Liver (tissue), 9 donors: ENCODE results near the gene HRCT1. TPM values are rescaled to one million over a fixed set of nuclear protein-coding genes. Genes with fewer than 3 reads are reported as not detected.

Experiments
- DNase-seq: peaks from one replicate; pipeline ENCODE4 v3.0.0-alpha.2; 2017; ENCODE audit warnings: low spot score
- H3K27ac ChIP-seq, 2 donors: one replicate each; pipeline ENCODE4 v1.7.0; 2013; ENCODE audit warnings: inconsistent platforms in 2 of 2, low read length in 2 of 2, control low read depth in 1 of 2, low read depth in 1 of 2, mild to moderate bottlenecking in 1 of 2
- H3K27me3 ChIP-seq, 4 donors: one replicate each; pipeline versions ENCODE4 v1.6.1 to v1.7.0; 2013; ENCODE audit warnings: low read length in 3 of 4, inconsistent platforms in 1 of 4, mild to moderate bottlenecking in 1 of 4, moderate library complexity in 1 of 4; ENCODE audit not compliant: control insufficient read depth in 4 of 4, insufficient read depth in 4 of 4
- H3K36me3 ChIP-seq, 4 donors: one replicate each; pipeline versions ENCODE4 v1.6.1 to v1.7.0; 2013; ENCODE audit warnings: low read length in 3 of 4, mild to moderate bottlenecking in 3 of 4, low read depth in 1 of 4, moderate library complexity in 1 of 4; ENCODE audit not compliant: control insufficient read depth in 4 of 4, insufficient read depth in 3 of 4
- H3K4me1 ChIP-seq, 4 donors: one replicate each; pipeline versions ENCODE4 v1.6.1 to v1.7.0; 2013; ENCODE audit warnings: low read length in 3 of 4, mild to moderate bottlenecking in 3 of 4, moderate library complexity in 1 of 4; ENCODE audit not compliant: control insufficient read depth in 4 of 4, insufficient read depth in 4 of 4
- H3K4me3 ChIP-seq, 3 donors: one replicate each; pipeline versions ENCODE4 v1.6.1 to v1.7.0; 2013; ENCODE audit warnings: low read length in 3 of 3, control low read depth in 1 of 3, low read depth in 1 of 3, mild to moderate bottlenecking in 1 of 3
- H3K9ac ChIP-seq, 2 donors: one replicate each; pipeline ENCODE4 v1.7.0; 2013; ENCODE audit warnings: low read length in 2 of 2, mild to moderate bottlenecking in 2 of 2, moderate library complexity in 2 of 2, control low read depth in 1 of 2, low read depth in 1 of 2
- H3K9me3 ChIP-seq, 4 donors: one replicate each; pipeline versions ENCODE4 v1.6.1 to v1.7.0; 2013; ENCODE audit warnings: low read length in 3 of 4; ENCODE audit not compliant: control insufficient read depth in 4 of 4
- FOXA1 ChIP-seq: IDR thresholded peaks from 2 replicates; pipeline ENCODE4 v1.6.1; 2016; ENCODE audit warnings: antibody characterized with exemption
- FOXA2 ChIP-seq: IDR thresholded peaks from 2 replicates; pipeline ENCODE4 v1.6.1; 2016; ENCODE audit warnings: antibody characterized with exemption
- GABPA ChIP-seq, 2 donors: IDR thresholded peaks in 1 of 2; conservative IDR thresholded peaks in 1 of 2; 2 replicates each; pipeline ENCODE4 v1.6.1; 2016; ENCODE audit warnings: antibody characterized with exemption in 2 of 2, mild to moderate bottlenecking in 1 of 2, moderate library complexity in 1 of 2
- HNF4A ChIP-seq, 2 donors: conservative IDR thresholded peaks; 2 replicates each; pipeline ENCODE4 v1.6.1; 2016; ENCODE audit warnings: antibody characterized with exemption in 2 of 2, mild to moderate bottlenecking in 2 of 2
- HNF4G ChIP-seq: IDR thresholded peaks from 2 replicates; pipeline ENCODE4 v1.6.1; 2016; ENCODE audit warnings: antibody characterized with exemption
- JUND ChIP-seq, 2 donors: IDR thresholded peaks; 2 replicates each; pipeline ENCODE4 v1.6.1; 2016; ENCODE audit warnings: antibody characterized with exemption in 2 of 2
- NR2F2 ChIP-seq: IDR thresholded peaks from 2 replicates; pipeline ENCODE4 v1.6.1; 2016; ENCODE audit warnings: antibody characterized with exemption
- RAD21 ChIP-seq, 2 donors: IDR thresholded peaks; 2 replicates each; pipeline ENCODE4 v1.6.1; 2016; ENCODE audit warnings: antibody characterized with exemption in 2 of 2, mild to moderate bottlenecking in 2 of 2
- RXRA ChIP-seq, 2 donors: IDR thresholded peaks; 2 replicates each; pipeline ENCODE4 v1.6.1; 2017 to 2018; ENCODE audit warnings: antibody characterized with exemption in 2 of 2, mild to moderate bottlenecking in 1 of 2
- SP1 ChIP-seq: IDR thresholded peaks from 2 replicates; pipeline ENCODE4 v1.6.1; 2018; ENCODE audit warnings: antibody characterized with exemption, mild to moderate bottlenecking
- TAF1 ChIP-seq: conservative IDR thresholded peaks from 2 replicates; pipeline ENCODE4 v1.6.1; 2016; ENCODE audit warnings: antibody characterized with exemption, mild to moderate bottlenecking
- YY1 ChIP-seq: IDR thresholded peaks from 2 replicates; pipeline ENCODE4 v1.6.1; 2016; ENCODE audit warnings: antibody characterized with exemption, mild to moderate bottlenecking
- WGBS: extraction: QIAGEN DNeasy Blood & Tissue Kit; methylation state at CpG from one replicate; pipeline ENCODE4 v1.1.7; 2013; 5-methylcytosine and 5-hydroxymethylcytosine counted together
- polyA plus RNA-seq, 2 donors: library from polyadenylated mRNA; stranded (reverse) in 1 of 2; unstranded in 1 of 2; fragments of 200-250 nt in 1 of 2; fragments of >200 nt in 1 of 2; fragmentation: Nextera tagmentation in 1 of 2; extraction: Ambion mirVana in 1 of 2; gene quantifications; one replicate each; pipeline versions ENCODE4 v1.2.1 to v1.2.3, GENCODE V29; 2013 to 2015
- total RNA-seq, 2 donors: library from RNA; depleted of rRNA; stranded (reverse); fragments of >200 nt; gene quantifications; one replicate each; pipeline ENCODE4 v1.2.3, GENCODE V29; 2014
- TF ChIP-seq, protein P1 (sequence below): fragments of 150-350 bp; IDR thresholded peaks from 2 replicates; pipeline ENCODE4 v1.5.1; 2017; ENCODE audit warnings: improper control_type of control experiment, low read depth, low read length; ENCODE audit not compliant: missing input control
- TF ChIP-seq, protein P2 (sequence below): IDR thresholded peaks from 2 replicates; pipeline ENCODE4 v1.6.1; 2016; ENCODE audit warnings: antibody characterized with exemption, mild to moderate bottlenecking
- TF ChIP-seq, protein P3 (sequence below): IDR thresholded peaks from 2 replicates; pipeline ENCODE4 v1.6.1; 2016; ENCODE audit warnings: antibody characterized with exemption
- TF ChIP-seq, protein P4 (sequence below): IDR thresholded peaks from 2 replicates; pipeline ENCODE4 v1.6.1; 2016; ENCODE audit warnings: antibody characterized with exemption
- TF ChIP-seq, protein P5 (sequence below): IDR thresholded peaks from 2 replicates; pipeline ENCODE4 v1.6.1; 2016; ENCODE audit warnings: antibody characterized with exemption
- donor health status: healthy.
- donor health status: healthy.
- donor health status: healthy.
- donor health status: healthy.
- donor health status: healthy.

The HRCT1 gene
- total and polyA plus RNA-seq, 4 donors = 0.08 to 2.9 (median 0.27) TPM

DNA sequence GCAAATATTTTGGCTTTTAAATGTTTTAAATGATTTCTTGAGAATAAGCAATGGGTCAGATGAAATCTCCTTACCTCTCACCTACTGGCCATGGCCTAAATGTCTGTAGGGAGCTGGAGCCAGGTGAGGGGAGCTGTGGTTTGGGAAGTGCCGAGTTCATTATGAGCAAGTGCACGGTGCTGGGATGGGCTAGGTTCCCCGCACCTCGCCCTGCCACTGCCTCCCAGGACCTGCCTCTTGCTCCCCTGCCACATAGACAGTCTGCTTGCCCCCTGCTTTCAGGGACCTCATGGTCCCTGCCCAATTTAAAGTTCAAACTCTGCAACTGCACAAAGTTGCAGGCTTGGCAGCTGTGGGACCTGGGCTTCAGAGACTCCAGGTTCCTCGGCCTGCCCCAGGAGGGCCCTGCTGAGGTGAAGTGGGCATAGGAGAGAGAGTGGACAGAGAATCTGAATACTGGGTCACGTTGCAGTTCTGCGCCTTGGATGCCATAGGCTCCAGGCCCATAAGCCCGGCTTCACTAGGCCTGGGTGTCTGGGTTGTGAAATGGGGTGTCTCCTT lies 41.2 kb upstream of the HRCT1 start:
- Histone ChIP-seq H3K27ac (no peak overlapping the region), H3K9ac (no peak overlapping the region), H3K4me1 (no peaks in the 10 kb centered on the region), H3K9me3 (no peaks in the 10 kb centered on the region), H3K36me3 (no peaks in the 10 kb centered on the region), H3K27me3 (peaks cover 0 to 5% (median 0%) of the 10 kb centered on the region in 4 donors), H3K4me3 (no peak overlapping the region)
- TF ChIP-seq NR2F2 = no peak
- no peak for TF ChIP-seq TAF1
- no peak for TF ChIP-seq HNF4A (conservative IDR thresholded peaks at IDR 0.05)
- TF ChIP-seq, protein P1, sequence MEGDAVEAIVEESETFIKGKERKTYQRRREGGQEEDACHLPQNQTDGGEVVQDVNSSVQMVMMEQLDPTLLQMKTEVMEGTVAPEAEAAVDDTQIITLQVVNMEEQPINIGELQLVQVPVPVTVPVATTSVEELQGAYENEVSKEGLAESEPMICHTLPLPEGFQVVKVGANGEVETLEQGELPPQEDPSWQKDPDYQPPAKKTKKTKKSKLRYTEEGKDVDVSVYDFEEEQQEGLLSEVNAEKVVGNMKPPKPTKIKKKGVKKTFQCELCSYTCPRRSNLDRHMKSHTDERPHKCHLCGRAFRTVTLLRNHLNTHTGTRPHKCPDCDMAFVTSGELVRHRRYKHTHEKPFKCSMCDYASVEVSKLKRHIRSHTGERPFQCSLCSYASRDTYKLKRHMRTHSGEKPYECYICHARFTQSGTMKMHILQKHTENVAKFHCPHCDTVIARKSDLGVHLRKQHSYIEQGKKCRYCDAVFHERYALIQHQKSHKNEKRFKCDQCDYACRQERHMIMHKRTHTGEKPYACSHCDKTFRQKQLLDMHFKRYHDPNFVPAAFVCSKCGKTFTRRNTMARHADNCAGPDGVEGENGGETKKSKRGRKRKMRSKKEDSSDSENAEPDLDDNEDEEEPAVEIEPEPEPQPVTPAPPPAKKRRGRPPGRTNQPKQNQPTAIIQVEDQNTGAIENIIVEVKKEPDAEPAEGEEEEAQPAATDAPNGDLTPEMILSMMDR = no peak
- TF ChIP-seq FOXA2 = no peak
- TF ChIP-seq, protein P2, sequence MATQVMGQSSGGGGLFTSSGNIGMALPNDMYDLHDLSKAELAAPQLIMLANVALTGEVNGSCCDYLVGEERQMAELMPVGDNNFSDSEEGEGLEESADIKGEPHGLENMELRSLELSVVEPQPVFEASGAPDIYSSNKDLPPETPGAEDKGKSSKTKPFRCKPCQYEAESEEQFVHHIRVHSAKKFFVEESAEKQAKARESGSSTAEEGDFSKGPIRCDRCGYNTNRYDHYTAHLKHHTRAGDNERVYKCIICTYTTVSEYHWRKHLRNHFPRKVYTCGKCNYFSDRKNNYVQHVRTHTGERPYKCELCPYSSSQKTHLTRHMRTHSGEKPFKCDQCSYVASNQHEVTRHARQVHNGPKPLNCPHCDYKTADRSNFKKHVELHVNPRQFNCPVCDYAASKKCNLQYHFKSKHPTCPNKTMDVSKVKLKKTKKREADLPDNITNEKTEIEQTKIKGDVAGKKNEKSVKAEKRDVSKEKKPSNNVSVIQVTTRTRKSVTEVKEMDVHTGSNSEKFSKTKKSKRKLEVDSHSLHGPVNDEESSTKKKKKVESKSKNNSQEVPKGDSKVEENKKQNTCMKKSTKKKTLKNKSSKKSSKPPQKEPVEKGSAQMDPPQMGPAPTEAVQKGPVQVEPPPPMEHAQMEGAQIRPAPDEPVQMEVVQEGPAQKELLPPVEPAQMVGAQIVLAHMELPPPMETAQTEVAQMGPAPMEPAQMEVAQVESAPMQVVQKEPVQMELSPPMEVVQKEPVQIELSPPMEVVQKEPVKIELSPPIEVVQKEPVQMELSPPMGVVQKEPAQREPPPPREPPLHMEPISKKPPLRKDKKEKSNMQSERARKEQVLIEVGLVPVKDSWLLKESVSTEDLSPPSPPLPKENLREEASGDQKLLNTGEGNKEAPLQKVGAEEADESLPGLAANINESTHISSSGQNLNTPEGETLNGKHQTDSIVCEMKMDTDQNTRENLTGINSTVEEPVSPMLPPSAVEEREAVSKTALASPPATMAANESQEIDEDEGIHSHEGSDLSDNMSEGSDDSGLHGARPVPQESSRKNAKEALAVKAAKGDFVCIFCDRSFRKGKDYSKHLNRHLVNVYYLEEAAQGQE = no peak
- TF ChIP-seq, protein P3, sequence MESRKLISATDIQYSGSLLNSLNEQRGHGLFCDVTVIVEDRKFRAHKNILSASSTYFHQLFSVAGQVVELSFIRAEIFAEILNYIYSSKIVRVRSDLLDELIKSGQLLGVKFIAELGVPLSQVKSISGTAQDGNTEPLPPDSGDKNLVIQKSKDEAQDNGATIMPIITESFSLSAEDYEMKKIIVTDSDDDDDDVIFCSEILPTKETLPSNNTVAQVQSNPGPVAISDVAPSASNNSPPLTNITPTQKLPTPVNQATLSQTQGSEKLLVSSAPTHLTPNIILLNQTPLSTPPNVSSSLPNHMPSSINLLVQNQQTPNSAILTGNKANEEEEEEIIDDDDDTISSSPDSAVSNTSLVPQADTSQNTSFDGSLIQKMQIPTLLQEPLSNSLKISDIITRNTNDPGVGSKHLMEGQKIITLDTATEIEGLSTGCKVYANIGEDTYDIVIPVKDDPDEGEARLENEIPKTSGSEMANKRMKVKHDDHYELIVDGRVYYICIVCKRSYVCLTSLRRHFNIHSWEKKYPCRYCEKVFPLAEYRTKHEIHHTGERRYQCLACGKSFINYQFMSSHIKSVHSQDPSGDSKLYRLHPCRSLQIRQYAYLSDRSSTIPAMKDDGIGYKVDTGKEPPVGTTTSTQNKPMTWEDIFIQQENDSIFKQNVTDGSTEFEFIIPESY = no peak
- no peak for TF ChIP-seq JUND (IDR thresholded peaks at IDR 0.05)
- no peak for TF ChIP-seq YY1
- TF ChIP-seq RAD21 (IDR thresholded peaks at IDR 0.05) = no peak
- TF ChIP-seq, protein P4, sequence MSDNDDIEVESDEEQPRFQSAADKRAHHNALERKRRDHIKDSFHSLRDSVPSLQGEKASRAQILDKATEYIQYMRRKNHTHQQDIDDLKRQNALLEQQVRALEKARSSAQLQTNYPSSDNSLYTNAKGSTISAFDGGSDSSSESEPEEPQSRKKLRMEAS = no peak
- no peak for TF ChIP-seq FOXA1
- TF ChIP-seq, protein P5, sequence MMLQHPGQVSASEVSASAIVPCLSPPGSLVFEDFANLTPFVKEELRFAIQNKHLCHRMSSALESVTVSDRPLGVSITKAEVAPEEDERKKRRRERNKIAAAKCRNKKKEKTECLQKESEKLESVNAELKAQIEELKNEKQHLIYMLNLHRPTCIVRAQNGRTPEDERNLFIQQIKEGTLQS = no peak
- no peak for TF ChIP-seq SP1
- no peak for TF ChIP-seq GABPA (IDR thresholded peaks at IDR 0.05 in 1 of 2, conservative IDR thresholded peaks at IDR 0.05 in 1 of 2)
- TF ChIP-seq RXRA (IDR thresholded peaks at IDR 0.05) = no peak
- no peak for TF ChIP-seq HNF4G
- WGBS = 86% methylated on average over 8 of the region's 8 CpGs
- DNase-seq = no peak
